Measurements from ENCODE around the gene GDF9.
"Not testable (repeated sequence)": the region's sequence is repeated elsewhere in the genome, so short reads cannot be mapped to it uniquely, and the experiment has no call there.

The GDF9 gene

DNA sequence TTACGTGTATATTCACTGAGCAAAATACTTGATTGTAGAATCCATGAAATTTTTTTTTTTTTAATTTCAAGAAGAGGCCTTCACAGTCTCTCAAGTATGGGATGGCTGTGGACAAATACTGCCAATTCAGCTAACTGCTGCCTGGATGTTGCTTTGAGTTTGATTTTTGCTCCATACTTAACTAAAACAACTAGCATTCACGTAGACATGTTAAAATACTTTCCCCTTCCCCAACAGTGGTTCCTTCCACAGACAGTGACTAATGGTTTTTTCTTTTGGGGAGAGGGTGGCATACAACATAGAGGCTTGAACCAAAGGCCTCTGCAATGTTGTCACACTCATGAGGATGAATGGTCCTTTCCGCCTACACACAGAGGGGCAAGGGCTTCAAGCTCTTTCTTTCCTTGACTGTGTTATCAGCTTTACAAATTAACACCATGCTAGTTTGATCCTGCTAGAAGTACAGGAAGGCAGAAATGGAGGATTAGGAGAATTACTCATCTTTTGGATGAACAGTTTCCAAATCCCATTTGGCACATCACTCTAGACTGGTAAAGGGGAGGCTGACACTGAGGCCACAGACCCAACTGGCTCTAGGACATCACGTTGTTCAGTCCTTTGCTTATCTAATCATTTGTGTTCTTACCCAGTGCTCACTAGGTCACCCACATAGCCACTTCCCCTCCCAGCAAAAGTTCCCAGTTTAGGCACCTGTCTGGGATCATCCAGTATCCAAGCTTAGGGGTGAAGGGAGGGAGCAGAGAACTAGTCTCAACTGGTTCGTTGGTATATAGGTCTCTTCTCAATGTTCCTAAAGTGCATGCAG, 5.4 kb upstream of the GDF9 start:
- FAIRE-seq, result no peak

DNA sequence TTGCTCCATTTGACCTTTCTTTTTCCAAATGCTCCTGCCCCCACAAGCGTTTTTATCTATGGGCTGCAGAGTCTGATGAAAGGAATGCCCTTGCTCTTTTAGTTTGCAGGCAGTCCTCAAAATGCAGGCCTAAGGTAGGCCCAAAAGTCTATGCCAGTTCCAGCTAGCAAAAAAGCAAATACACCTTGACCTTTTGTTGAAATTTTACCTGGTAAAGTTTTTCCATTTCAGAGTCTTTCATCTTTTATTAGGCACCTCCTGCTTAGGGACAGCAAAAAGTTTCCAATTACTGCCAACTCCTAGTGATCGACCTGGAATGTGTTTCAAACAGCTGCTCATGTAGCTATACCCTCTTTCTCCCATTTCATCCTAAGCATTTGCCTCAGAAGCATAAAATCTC, 4.5 kb upstream of the GDF9 start:
- FAIRE-seq, result no peak

DNA sequence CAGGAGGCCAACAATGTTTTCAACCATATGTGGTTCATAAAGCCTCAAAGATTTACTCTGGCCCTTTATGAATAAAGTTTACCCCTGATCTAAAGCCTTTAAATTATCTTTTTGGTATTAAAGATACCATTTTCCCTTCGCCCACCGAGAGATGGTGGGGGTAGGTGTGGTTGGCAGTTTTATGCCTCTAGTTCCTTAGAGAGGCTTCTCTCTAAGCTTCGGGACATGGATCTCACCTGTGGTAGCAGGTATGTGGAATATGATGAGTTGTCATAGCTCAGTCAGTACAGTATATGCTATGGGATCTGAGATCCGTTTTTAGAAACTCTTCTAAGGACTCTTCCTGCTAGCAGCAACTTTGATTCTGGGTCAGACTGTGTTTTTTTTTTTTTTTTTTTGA, 2.5 kb upstream of the GDF9 start:
- FAIRE-seq, result no peak

DNA sequence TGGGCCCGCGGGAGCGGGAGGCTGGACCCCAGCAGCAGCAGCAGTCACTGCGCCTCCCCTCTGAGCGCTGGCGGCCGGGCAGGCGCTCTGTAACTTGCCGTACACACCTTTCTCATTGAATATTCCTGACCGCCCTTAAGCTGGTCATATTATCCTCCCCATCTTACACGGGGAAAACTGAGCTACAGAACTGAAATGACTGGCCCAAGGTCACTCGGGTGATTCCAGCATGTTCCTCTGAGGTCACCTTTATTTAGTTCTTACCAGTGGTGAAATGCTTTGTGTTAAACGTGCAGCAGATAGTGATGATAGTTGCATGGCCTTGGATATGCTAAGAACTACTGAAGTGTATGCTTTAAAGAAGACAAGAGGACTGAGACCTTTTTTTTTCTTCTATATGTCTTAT, 780 bp upstream of the GDF9 start:
- FAIRE-seq, result no peak

DNA sequence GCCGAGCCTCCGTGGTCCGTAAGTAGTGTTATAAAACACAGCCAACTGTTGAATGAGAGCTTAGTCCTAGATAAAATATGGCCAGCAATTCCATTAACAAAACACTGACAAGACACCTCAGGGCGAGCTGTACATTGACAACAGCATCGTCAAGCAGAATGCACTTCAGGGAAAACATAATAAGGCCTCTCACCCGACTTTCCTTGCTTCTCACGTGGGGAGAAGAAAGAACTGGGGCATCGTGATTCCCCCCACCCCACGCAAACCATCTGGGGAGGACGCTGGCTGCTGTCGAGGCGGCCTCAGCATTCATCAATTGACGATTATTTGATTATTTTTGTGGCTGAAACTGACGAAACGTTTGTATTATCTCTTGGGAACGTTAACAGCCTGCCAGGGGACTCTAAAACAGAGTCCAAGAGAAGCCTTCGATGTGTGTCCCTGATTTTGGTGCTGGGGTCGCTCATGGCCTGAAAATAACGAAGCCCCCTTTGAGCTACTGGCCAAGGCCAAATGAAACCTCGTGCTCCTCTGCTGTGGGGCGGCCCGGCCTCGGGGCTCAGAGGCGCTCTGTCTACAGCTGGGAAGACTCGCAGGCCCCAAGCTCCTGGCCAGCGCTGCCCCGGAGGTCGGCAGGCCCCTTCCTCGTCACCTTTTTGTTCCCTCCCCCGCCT, 464 bp downstream of the GDF9 start:
- FAIRE-seq, result no peak

DNA sequence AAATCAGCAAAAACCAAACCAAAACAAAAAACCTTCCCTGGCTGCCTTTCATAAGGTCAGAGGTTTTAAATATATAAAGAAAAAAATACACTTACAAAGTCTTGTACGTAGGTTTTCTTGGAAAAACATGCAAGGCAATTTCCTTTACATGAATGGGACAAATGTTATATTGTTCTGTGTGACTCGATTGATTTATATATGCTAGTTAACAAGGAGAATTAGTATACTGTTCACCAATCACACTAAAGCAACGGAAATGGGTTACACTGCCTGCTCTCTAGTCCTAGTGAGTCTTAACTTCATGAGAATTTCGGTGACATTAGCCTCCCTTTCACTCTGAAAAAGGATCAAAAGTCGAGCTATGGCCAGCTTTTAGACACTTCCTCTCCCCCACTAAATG, 5.5 kb downstream of the GDF9 start:
- FAIRE-seq, result no peak

DNA sequence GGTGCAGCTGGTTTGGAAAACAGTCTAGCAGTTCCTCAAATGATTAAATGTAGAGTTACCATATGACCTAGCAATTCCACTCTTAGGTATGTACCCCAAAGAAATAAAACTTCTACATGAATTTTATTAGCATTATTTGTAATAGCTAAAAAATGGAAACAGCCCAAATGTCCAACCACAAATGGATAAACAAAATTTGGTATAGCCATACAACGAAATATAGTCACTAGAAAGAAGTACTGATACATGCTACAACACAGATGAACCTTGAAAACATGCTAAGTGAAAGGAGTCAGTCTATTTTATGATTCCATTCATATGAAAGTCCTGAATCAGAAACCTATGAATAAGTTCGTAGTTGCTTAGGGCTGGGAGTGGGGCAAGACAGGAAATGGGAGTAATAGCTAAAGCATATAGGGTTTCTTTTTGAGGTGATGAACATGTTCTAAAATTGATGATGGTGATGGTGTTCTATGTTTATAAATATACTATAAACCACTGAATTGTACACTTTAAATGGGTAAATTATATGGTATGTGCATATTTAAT, 6.3 kb downstream of the GDF9 start:
- no peak for FAIRE-seq

DNA sequence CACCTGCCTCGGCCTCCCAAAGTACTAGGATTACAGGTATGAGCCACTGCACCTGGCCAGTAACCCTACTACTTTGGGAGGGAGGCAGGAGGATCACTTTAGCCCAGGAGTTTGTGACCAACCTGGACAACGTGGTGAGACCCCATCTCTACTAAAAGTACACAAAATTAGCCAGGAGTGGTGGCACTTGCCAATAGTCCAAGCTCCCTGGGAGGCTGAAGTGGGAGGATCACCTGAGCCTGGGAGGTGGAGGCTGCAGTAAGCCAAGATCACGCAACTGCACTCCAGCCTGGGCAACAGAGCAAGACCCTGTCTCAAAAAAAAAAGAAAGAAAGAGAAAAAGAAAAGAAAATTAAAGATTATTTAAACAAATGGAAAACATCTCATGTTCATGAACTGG, 10.3 kb downstream of the GDF9 start:
- FAIRE-seq, result no peak

DNA sequence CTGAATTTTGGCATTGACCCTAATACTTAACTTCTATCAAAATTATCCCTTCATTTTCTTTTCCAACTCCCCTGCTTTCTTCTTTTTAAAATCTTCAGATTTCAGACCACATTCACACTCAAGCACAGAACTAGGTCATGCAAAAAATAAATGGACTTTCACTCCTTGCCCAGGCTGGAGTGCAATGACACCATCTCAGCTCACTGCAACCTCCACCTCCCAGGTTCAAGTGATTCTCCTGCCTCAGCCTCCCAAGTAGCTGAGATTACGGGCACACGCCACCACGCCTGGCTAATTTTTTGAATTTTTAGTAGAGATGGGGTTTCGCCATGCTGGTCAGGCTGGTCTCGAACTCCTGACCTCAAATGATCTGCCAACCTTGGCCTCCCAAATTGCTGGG, 11.3 kb downstream of the GDF9 start:
- FAIRE-seq, result not testable (repeated sequence)

DNA sequence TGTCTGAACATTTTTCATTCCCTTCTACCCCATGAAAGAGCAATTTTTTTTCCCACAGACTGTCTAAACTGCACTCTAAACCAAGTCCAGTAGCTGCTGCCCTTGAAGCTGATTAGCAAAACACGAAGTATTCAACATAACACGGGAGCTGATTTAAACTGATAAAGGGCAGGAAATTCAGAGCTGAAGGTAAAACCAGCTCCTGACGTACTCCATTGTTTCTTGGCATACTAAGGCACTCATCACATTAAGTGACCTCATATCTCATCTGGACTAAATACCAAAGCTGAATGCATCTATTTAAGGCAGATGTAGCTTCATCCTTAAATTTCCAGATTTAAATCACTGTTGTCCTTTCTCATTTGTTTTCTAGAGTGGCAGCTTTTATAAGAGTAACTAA, 12.0 kb downstream of the GDF9 start:
- no peak for FAIRE-seq

DNA sequence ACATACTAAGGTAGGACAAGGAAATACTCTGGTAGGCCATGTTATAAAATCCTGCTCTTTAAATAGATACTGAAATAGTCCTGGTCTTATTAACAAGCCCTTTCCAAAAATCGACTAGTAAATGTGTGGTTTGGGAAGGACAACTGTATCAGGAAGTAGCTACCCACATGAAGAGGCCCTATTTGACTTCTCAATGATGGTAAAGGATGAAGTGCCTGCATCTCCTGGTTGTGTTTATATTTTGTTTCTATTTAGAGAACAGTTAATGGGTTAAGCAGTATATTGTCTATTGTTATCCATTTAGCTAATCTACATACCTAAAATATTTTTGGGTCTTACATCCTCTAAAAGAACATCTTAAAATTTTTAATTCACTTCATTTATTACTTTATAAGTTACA, 12.5 kb downstream of the GDF9 start:
- no peak for FAIRE-seq

DNA sequence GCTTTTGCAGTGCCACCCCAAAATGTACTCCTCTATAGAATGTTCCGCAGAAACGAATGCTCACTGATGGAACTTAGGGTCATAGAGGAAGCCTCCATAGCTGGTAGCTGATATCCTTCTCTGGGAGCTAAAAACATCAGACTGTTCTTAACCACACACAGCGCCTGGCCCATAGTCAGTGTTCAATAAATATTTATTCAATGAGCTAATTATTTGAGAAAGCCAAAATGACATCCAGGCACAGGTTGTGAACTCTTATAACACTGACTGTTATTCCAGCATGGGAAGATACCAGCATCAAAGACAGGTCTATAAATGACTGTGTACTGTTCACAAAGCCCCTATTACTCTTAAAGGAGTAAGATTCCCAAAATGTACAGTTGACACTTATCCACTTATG, 12.9 kb downstream of the GDF9 start:
- FAIRE-seq, result no peak

DNA sequence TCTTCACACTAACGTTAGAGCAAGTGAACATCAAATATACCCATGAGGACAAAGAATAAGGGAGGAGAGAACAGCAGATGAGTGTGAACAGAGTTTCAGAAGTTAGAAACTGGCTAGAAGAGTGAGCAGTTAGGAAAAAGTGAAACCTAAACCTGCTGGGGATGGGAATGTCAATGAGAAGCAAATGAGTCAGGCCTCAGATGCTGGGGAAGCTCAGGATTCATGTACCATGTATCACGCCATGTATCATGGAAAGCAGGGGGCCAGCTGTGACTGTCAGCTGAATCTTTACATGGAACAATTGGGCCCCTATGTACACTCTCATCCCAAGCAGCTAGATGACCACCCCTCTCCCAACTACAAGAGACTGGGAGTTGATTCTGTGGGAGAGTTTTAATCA, 16.2 kb downstream of the GDF9 start:
- no peak for FAIRE-seq

DNA sequence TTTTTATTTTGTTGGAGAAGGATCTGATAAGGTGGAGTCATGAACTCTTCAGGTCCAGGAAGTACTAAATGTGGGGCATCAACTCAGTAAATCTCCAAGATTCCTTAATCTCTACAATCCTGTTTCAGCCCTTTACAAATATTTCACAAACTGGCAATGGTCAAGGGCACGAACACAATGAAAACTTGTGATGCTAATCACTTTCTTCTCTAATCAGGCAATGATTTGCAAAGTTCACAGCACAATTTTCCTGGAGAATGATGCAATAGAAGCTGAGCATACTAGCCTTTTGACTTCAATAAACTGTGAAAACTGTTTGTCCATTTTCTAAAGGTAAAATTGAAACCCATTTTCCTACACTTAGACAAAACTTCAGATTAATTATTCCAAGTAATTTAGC, 16.9 kb downstream of the GDF9 start:
- FAIRE-seq, result no peak

DNA sequence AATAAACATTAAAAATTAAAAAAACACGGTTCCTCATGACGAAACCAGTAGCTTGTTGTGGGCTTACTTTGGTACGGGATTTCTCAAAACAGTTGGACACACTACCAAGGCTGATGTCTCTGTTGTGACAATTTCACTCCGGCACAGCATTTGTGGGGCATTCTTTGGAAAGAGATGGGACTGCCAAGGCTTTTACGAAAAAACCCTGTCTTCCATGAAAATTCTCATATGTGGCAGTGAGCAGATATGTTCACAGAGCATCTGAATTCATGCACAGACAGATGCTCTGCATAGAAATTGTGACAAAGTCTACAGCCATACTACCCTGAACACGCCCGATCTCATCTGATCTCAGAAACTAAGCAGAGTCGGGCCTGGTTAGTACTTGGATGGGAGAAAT, 18.0 kb downstream of the GDF9 start:
- FAIRE-seq, result no peak

DNA sequence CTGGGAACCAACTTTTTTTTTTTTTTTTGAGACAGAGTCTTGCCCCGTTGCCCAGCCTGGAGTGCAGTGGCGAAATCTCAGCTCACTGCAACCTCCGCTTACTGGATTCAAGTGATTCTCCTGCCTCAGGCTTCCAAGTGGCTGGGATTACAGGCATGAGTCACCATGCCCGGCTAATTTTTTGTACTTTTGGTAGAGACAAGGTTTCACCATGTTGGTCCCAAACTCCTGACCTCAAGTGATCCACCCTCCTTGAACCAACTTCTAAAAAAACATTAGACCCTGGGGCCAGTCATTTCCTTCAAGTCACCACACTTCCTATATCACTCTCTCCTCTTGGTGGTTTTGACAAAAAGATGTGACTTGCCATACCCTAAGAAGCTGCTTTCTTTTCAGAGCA, 25.0 kb downstream of the GDF9 start:
- FAIRE-seq, result no peak

DNA sequence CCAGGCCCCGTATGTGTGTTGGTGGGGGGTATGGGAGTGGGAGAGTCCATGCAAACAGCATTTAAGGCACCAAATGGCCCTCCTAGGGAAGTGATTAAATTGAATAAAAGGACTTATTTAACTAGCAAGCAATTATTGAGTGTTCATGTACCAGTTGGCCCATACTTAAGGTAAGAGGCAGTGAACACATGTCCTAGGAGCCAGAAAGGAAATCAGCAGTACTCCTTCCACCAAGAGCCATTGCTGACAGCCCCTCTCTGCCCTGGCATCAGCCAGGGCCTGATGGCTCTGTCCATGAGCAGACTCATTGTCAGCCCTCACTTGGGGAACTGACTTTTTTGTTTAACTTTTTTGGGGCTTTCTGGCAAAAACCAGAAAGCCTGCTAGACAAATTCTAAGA, 25.4 kb downstream of the GDF9 start:
- FAIRE-seq, result no peak

DNA sequence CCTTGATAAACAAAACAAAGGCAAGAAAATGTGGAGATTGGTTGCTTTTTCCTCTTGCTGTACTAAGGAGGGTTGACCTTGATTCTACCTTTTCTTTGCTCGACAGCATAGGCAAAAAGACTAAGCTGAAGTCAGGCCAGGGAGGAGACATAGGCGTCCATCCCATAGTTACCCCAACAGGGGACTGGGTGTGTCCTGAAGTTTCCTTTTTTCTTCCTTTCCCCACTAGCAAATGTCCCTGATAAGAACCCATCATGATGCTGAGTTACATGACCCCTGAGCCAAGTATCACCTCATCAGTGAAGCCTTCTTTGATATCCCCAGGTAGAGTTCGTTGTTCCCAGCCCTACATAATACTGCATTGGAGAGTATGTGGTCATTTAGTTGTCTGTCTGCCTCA, 26.0 kb downstream of the GDF9 start:
- no peak for FAIRE-seq

DNA sequence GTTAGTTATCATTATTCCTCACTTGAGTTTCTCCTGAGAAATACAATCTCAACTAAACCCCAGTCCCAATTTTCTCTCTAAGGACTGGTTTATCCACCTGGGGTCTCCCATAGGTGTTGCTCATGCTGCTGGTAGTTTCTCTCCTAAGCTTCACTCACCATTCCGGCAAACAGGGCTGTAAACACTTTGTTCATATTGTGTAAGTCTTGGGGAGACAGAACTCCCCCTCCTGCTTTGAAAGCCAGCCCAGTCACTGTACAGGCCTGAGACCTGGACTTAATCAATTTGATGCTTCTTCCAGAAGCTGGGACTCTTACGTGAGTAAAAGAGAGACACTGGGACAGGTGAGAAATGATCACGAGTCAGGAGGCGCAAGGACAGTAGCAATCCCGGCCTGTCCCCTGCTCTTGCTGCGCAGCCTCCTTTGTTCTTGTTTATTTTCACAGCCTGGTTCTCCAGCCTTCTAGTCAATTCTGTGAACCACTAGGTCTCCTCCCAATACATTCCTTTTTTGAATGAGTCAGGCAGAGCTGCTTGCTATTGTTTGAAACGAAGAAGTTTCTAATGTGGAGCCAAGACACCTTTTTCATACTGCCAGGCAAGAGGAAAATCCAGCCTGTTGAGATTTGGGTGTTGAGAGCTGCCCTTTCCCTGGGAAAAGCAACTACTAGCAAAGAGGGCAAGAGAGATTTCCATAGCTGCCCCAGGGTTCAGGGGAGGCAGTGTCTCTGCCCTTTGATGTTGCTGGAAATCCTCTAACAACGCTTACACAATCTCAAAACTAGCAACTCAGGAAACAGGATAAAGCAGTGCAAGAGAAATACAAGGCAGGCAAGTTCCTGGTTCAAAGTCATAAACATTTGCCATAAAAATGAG, 26.6 kb downstream of the GDF9 start:
- no peak for FAIRE-seq

DNA sequence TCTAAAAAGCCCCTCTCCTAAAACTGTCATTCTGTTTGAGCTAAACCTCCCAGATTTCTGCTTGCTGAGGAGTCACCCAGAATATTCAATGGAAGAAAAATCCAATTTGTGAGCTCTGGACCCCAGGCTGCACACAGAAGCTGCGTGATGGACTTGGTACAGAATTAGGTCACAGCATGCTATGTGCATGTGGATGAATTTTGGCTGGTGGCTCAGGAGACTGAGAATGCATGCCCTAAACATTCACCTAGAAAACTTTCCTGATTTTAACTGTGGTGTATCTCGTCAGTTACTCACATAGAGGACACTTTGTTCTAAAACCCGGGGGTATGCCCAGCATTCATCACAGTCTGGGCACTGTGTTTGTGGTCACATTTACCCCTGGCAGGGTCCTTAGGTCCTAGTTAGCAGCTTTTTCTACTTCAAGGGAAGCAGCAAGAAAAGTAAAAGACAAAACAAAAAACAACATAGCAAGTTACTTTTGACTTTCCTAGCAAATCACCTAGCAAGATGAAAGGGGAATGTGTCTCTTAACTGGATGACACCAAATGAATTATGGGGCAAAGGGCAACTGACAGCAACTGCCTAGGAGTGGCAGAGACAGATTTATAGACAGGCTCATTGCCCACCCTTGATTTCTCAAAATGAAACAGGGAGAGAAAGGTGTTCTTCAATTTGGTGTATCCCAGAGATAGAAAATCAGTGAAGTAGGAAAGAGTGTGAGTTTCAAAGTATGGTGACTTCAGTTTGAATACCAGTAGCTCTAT, 27.6 kb downstream of the GDF9 start:
- no peak for FAIRE-seq

DNA sequence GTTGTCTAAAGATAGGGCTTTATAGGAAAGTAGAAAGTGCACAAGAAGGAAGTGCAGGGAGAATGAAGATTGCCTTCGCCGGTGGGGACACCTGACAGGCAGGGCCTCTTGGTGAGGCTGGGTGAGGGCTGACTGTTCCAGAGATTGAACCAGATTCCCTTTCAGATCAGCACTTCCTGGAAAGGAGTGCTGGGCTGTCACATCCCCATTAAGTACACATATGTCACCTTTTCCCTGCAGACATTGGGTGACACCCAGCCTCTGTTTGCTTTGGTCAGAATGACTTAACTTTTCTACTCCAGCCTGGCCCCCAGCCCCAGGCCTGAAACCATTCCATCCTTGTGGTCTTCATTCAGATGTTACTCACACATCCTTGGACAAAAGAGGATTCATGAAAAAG, 28.4 kb downstream of the GDF9 start:
- no peak for FAIRE-seq

DNA sequence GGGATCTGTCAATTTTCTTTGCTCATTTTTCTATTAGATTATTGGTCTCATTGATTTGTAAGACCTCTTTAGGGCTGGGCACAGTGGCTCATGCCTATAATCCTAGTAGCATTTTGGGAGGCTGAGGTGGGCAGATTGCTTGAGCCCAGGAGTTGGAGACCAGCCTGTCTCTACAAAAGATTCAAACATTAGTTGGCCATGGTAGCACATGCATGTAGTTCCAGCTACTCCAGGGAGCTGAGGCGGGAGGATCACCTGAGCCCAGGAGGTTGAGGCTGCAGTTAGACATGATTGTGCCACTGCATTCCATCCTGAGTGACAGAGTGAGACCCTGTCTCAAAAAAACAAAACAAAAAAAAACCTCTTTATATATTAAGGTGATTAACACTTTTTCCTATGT, 29.4 kb downstream of the GDF9 start:
- no peak for FAIRE-seq

DNA sequence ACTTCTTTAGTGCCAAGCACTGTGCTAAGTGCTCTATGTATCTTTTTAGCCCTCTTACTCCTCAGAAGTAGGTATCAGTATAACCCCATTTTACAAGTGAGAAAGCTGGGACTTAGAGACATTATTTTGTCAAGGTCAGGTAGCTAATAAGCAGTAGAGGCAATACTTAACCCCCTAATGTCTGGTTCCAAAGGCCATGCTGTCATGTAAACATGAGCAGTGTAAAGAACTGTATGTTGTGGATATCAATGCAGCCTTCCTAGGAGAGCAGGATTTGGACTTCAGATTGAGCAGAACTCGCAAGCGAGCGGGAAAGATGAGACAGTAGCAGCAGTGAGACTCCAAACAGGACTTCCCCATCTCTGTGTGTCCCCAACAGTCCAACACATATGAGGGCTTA, 32.2 kb downstream of the GDF9 start:
- FAIRE-seq, result no peak
